Parathyroid adenoma (tissue), 2 donors: Measurements from ENCODE around the gene SVOP.

Experiments used
- H2AFZ ChIP-seq: fragments of 300-600 bp; sonication (generic); one replicate; pipeline ENCODE4 v1.7.0; 2017; ENCODE audit warnings: antibody characterized with exemption, mild to moderate bottlenecking
- H3K27ac ChIP-seq: fragments of 300-600 bp; sonication (generic); one replicate; pipeline ENCODE4 v1.7.0; 2017
- H3K27me3 ChIP-seq: fragments of 300-600 bp; sonication (generic); one replicate; pipeline ENCODE4 v1.7.0; 2017; ENCODE audit warnings: low read length; ENCODE audit not compliant: control insufficient read depth, insufficient read depth
- H3K36me3 ChIP-seq: fragments of 300-600 bp; sonication (generic); one replicate; pipeline ENCODE4 v1.7.0; 2017; ENCODE audit warnings: low read length; ENCODE audit not compliant: control insufficient read depth, insufficient read depth
- H3K4me1 ChIP-seq: fragments of 300-600 bp; sonication (generic); one replicate; pipeline ENCODE4 v1.7.0; 2017; ENCODE audit warnings: control low read depth
- H3K4me2 ChIP-seq: fragments of 300-600 bp; sonication (generic); one replicate; pipeline ENCODE4 v1.7.0; 2017; ENCODE audit warnings: low read length
- H3K4me3 ChIP-seq: fragments of 300-600 bp; sonication (generic); one replicate; pipeline ENCODE4 v1.7.0; 2017; ENCODE audit warnings: low read depth, low read length
- H3K79me2 ChIP-seq: fragments of 300-600 bp; sonication (generic); one replicate; pipeline ENCODE4 v1.7.0; 2017; ENCODE audit warnings: control low read depth
- H3K9ac ChIP-seq: fragments of 300-600 bp; sonication (generic); one replicate; pipeline ENCODE4 v1.7.0; 2017; ENCODE audit warnings: mild to moderate bottlenecking
- H3K9me3 ChIP-seq: fragments of 300-600 bp; sonication (generic); one replicate; pipeline ENCODE4 v1.7.0; 2017; ENCODE audit warnings: low read length; ENCODE audit not compliant: control insufficient read depth
- TF ChIP-seq, protein P1 (sequence below): fragments of 300-600 bp; sonication (generic); IDR thresholded peaks from one replicate; pipeline ENCODE4 v1.7.0; 2017; ENCODE audit warnings: antibody characterized with exemption, mild to moderate bottlenecking
- donor health status: primary hyperparathyroidism.

Gene SVOP

DNA sequence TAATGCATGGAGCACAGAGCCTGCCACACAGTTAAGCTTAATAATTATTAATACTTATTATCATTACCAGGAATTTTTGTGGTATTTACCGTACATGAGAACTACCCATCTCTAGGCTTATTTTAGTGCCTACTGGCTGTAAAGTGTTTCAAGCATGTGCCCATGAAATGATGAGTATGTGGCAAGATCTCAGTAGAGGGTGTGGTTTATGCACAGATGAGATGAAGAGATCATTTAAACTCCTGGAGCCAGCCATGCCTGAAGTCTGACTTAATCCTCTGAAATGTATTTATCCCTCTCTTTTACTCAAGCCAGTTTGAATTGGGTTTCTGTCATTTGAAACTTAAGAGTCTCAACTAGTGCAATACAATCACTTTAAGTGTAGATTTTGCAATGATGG, 80.7 kb downstream of the SVOP start:
- Histone ChIP-seq H3K4me2 (no peak overlapping the region), H3K9ac (no peak overlapping the region), H3K36me3 (no peaks in the 10 kb centered on the region), H3K79me2 (no peaks in the 10 kb centered on the region), H3K27me3 (no peaks in the 10 kb centered on the region), H3K27ac (no peak overlapping the region), H2AFZ (no peak overlapping the region), H3K9me3 (no peaks in the 10 kb centered on the region), H3K4me1 (no peaks in the 10 kb centered on the region), H3K4me3 (no peak overlapping the region)
- TF ChIP-seq, protein P1, sequence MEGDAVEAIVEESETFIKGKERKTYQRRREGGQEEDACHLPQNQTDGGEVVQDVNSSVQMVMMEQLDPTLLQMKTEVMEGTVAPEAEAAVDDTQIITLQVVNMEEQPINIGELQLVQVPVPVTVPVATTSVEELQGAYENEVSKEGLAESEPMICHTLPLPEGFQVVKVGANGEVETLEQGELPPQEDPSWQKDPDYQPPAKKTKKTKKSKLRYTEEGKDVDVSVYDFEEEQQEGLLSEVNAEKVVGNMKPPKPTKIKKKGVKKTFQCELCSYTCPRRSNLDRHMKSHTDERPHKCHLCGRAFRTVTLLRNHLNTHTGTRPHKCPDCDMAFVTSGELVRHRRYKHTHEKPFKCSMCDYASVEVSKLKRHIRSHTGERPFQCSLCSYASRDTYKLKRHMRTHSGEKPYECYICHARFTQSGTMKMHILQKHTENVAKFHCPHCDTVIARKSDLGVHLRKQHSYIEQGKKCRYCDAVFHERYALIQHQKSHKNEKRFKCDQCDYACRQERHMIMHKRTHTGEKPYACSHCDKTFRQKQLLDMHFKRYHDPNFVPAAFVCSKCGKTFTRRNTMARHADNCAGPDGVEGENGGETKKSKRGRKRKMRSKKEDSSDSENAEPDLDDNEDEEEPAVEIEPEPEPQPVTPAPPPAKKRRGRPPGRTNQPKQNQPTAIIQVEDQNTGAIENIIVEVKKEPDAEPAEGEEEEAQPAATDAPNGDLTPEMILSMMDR, result no peak

GRCh38 chr12:108939594-108939993, 81.3 kb downstream of the SVOP start:
- Histone ChIP-seq H3K9me3 (no peaks in the 10 kb centered on the region), H3K27ac (no peak overlapping the region), H3K4me2 (no peak overlapping the region), H3K36me3 (no peaks in the 10 kb centered on the region), H3K27me3 (no peaks in the 10 kb centered on the region), H3K9ac (no peak overlapping the region), H3K4me3 (no peak overlapping the region), H3K4me1 (no peaks in the 10 kb centered on the region), H2AFZ (no peak overlapping the region), H3K79me2 (no peaks in the 10 kb centered on the region)
- TF ChIP-seq, protein P1, result no peak

- H3K4me1 ChIP-seq, result no peaks in the 10 kb centered on the region
- H3K79me2 ChIP-seq, result no peaks in the 10 kb centered on the region
- TF ChIP-seq, protein P1, result no peak
- H3K9me3 ChIP-seq, result no peaks in the 10 kb centered on the region
- H3K9ac ChIP-seq, result no peak overlapping the region
- no peak overlapping the region for H3K4me3 ChIP-seq
- H3K36me3 ChIP-seq, result no peaks in the 10 kb centered on the region
- H3K27me3 ChIP-seq, result no peaks in the 10 kb centered on the region
- no peak overlapping the region for H2AFZ ChIP-seq
- no peak overlapping the region for H3K4me2 ChIP-seq
- H3K27ac ChIP-seq, result no peak overlapping the region
Observed at GRCh38 chr12:108938247-108938924, 82.5 kb downstream of the SVOP start.

- Histone ChIP-seq H3K4me2 (no peak overlapping the region), H3K9ac (no peak overlapping the region), H3K4me3 (no peak overlapping the region), H3K9me3 (no peaks in the 10 kb centered on the region), H3K4me1 (no peaks in the 10 kb centered on the region), H3K27me3 (no peaks in the 10 kb centered on the region), H3K79me2 (no peaks in the 10 kb centered on the region), H3K27ac (no peak overlapping the region), H3K36me3 (no peaks in the 10 kb centered on the region), H2AFZ (no peak overlapping the region)
- TF ChIP-seq, protein P1, result no peak
Observed at GRCh38 chr12:108935159-108935763, 85.6 kb downstream of the SVOP start.

- H3K4me1 ChIP-seq, result no peaks in the 10 kb centered on the region
- H2AFZ ChIP-seq, result no peak overlapping the region
- no peaks in the 10 kb centered on the region for H3K9me3 ChIP-seq
- H3K27me3 ChIP-seq, result no peaks in the 10 kb centered on the region
- no peaks in the 10 kb centered on the region for H3K79me2 ChIP-seq
- TF ChIP-seq, protein P1, result no peak
- no peak overlapping the region for H3K4me3 ChIP-seq
- H3K27ac ChIP-seq, result no peak overlapping the region
- no peaks in the 10 kb centered on the region for H3K36me3 ChIP-seq
- H3K4me2 ChIP-seq, result no peak overlapping the region
- H3K9ac ChIP-seq, result no peak overlapping the region
Observed at GRCh38 chr12:108933949-108934348, 86.9 kb downstream of the SVOP start.
